Left lung (tissue), 10 donors: ENCODE measurements around the gene PCDHA8. TPM values are rescaled to one million over a fixed set of nuclear protein-coding genes. Genes with fewer than 3 reads are reported as not detected.
A peak's percentile ranks its signal among the peaks of the same experiment; 100 is the strongest.
"Not testable (repeated sequence)": the region's sequence is repeated elsewhere in the genome, so short reads cannot be mapped to it uniquely, and the experiment has no call there.

Source experiments
- ATAC-seq: fragments of 200-7000 bp; cut with Tn5 transposase; one replicate; pipeline ENCODE4 v1.9.1; 2020; ENCODE audit warnings: moderate library complexity
- DNase-seq, 4 donors: peaks; one replicate each; pipeline ENCODE4 v3.0.0-alpha.2; 2013 to 2020
- H3K27ac ChIP-seq, 2 donors: fragments of 200-600 bp; sonication (generic) in 1 of 2; one replicate each; pipeline versions ENCODE4 v1.5.0 to v1.8.0; 2020 to 2021
- H3K27me3 ChIP-seq, 2 donors: fragments of 200-600 bp; sonication (generic) in 1 of 2; one replicate each; pipeline versions ENCODE4 v1.5.0 to v1.8.0; 2020 to 2021
- H3K36me3 ChIP-seq, 2 donors: fragments of 200-600 bp; sonication (generic) in 1 of 2; one replicate each; pipeline versions ENCODE4 v1.5.0 to v1.8.0; 2020 to 2021
- H3K4me1 ChIP-seq, 2 donors: fragments of 200-600 bp; one replicate each; pipeline ENCODE4 v1.8.0; 2021
- H3K4me3 ChIP-seq, 2 donors: fragments of 200-600 bp; sonication (generic) in 1 of 2; one replicate each; pipeline versions ENCODE4 v1.5.0 to v1.8.0; 2020 to 2021; ENCODE audit warnings: mild to moderate bottlenecking in 1 of 2
- H3K9me3 ChIP-seq, 2 donors: fragments of 200-600 bp; sonication (generic) in 1 of 2; one replicate each; pipeline versions ENCODE4 v1.5.0 to v1.8.0; 2020 to 2021
- CTCF ChIP-seq, 2 donors: fragments of 200-600 bp; sonication (generic) in 1 of 2; IDR thresholded peaks; one replicate each; pipeline versions ENCODE4 v1.5.0 to v1.8.0; 2021; ENCODE audit warnings: antibody characterized with exemption in 2 of 2
- intact Hi-C, 2 donors: fragments of 100-400 bp; cut with DNase I; formaldehyde crosslinking; loops; one replicate each; pipeline versions ENCODE4 v1.11.2 to v1.14.2; 2022
- polyA plus RNA-seq, 6 donors: library from polyadenylated mRNA; unstranded; fragments of 120-200 nt; gene quantifications; one replicate each; pipeline ENCODE4 v1.2.1, GENCODE V29; 2013; ENCODE audit not compliant: insufficient read length in 6 of 6
- total RNA-seq, 2 donors: library from RNA; stranded (reverse); fragmentation: NEBNext Ultra II Directional; extraction: Animal tissue kit (Norgen Biotek cat#: 25700); gene quantifications; one replicate each; pipeline ENCODE4 v1.2.1, GENCODE V29; 2021
- donor health status: DM: no; HTN: yes; CAD: no.
- donor health status: DM: no; HTN: no; CAD: no.

The PCDHA8 gene
- total and polyA plus RNA-seq, 8 donors, result 0.05 to 0.21 (median 0.13) TPM; not detected in 1

- intact Hi-C loops, result no loop called here
- Histone ChIP-seq H3K36me3 (no peaks in the 10 kb centered on the region), H3K9me3 (peaks cover 0 to 48% of the 10 kb centered on the region in 2 donors), H3K27ac (no peak within 1 kb of the TSS), H3K4me1 (no peaks in the 10 kb centered on the region), H3K4me3 (no peak within 1 kb of the TSS), H3K27me3 (peaks cover 21 to 81% of the 10 kb centered on the region in 2 donors)
- no peak for TF ChIP-seq CTCF (IDR thresholded peaks at IDR 0.05)
- peak; percentile 30 for ATAC-seq
- DNase-seq, result no peak
Observed at GRCh38 chr5:140827704-140828361, 13.2 kb upstream of the PCDHA8 start, which contains the start of gene PCDHA6. TSS of gene PCDHA6 (plus strand) at chr5:140827960. CDS start at chr5:140828092, 132 bp downstream.

- Histone ChIP-seq H3K9me3 (peaks cover 0 to 42% of the 10 kb centered on the region in 2 donors), H3K4me1 (no peaks in the 10 kb centered on the region), H3K36me3 (no peaks in the 10 kb centered on the region), H3K27ac (no peak overlapping the region), H3K4me3 (no peak overlapping the region), H3K27me3 (peaks cover 21 to 76% of the 10 kb centered on the region in 2 donors)
- TF ChIP-seq CTCF (IDR thresholded peaks at IDR 0.05), result no peak
- no peak for ATAC-seq
- DNase-seq, result no peak
- intact Hi-C loops, result no loop called here
Observed at GRCh38 chr5:140828362-140828737, 12.6 kb upstream of the PCDHA8 start.

GRCh38 chr5:140829511-140830501, 11.2 kb upstream of the PCDHA8 start:
- ATAC-seq, H3K36me3 ChIP-seq, H3K4me3 ChIP-seq, intact Hi-C loops, H3K4me1 ChIP-seq, H3K27ac ChIP-seq: not testable (repeated sequence)
- Histone ChIP-seq H3K9me3 (peaks cover 0 to 41% of the 10 kb centered on the region in 2 donors), H3K27me3 (peaks cover 21 to 78% of the 10 kb centered on the region in 2 donors)
- peak in 1 of 4 donors; percentile 66 for DNase-seq

- H3K27me3 ChIP-seq, result peaks cover 5 to 82% of the 10 kb centered on the region in 2 donors
- no peak for ATAC-seq
- no peak within 1 kb of the TSS for H3K27ac ChIP-seq
- TF ChIP-seq CTCF (IDR thresholded peaks at IDR 0.05), result no peak
- no peaks in the 10 kb centered on the region for H3K36me3 ChIP-seq
- H3K9me3 ChIP-seq, result peaks cover 0 to 40% of the 10 kb centered on the region in 2 donors
- peak within 1 kb of the TSS in 1 of 2 donors; percentile 10 for H3K4me3 ChIP-seq
- intact Hi-C loops, result no loop called here
- peak in 1 of 4 donors; percentile 10 for DNase-seq
- no peaks in the 10 kb centered on the region for H3K4me1 ChIP-seq
Observed at GRCh38 chr5:140833993-140834392, 7.0 kb upstream of the PCDHA8 start, which contains the start of gene PCDHA7. TSS of gene PCDHA7 (plus strand) at chr5:140834269. CDS start at chr5:140834384, 115 bp downstream.

- H3K36me3 ChIP-seq, intact Hi-C loops, H3K27ac ChIP-seq, H3K4me1 ChIP-seq, ATAC-seq: not testable (repeated sequence)
- H3K4me3 ChIP-seq, result peak overlapping the region in 1 of 2 donors; percentile 10
- peak in 1 of 4 donors; percentile 54 for DNase-seq
- peaks cover 0 to 35% of the 10 kb centered on the region in 2 donors for H3K9me3 ChIP-seq
- peaks cover 5 to 82% of the 10 kb centered on the region in 2 donors for H3K27me3 ChIP-seq
Observed at GRCh38 chr5:140834439-140835008, 6.5 kb upstream of the PCDHA8 start.
